HUDEP-2 (cell line): Measurements from ENCODE around the gene ACYP1.

Experiments used
- DNase-seq, 76 experiments: peaks; one replicate each; lab custom pipeline; 2025; ENCODE audit not compliant: unreplicated experiment in 76 of 76; lab: John Stamatoyannopoulos, UW

Gene ACYP1

GRCh38 chr14:75063491-75064204, at the start of gene ACYP1:
Gene ACYP1 (minus strand): TSS chr14:75064024. CDS start chr14:75063553, 471 bp downstream.
- DNase-seq, result peak in 75 of 76 experiments; percentile 23 to 95 (median 87)

- no peak for DNase-seq
These were observed 46.1 kb upstream of the ACYP1 start for GRCh38 chr14:75109877-75110276.

- DNase-seq, result no peak
These were observed 43.4 kb upstream of the ACYP1 start for GRCh38 chr14:75107186-75107585.

- no peak for DNase-seq
These were observed 37.7 kb upstream of the ACYP1 start for GRCh38 chr14:75101491-75101890.

GRCh38 chr14:75098682-75099081, 34.9 kb upstream of the ACYP1 start:
- DNase-seq, result no peak

- DNase-seq, result no peak
These were observed 34.4 kb upstream of the ACYP1 start for GRCh38 chr14:75098212-75098611.

- DNase-seq, result no peak
These were observed 33.1 kb upstream of the ACYP1 start for GRCh38 chr14:75096959-75097358.

GRCh38 chr14:75095690-75096089, 31.9 kb upstream of the ACYP1 start:
- DNase-seq, result no peak

- no peak for DNase-seq
These were observed 31.1 kb upstream of the ACYP1 start for GRCh38 chr14:75094896-75095295.

GRCh38 chr14:75092698-75093097, 28.9 kb upstream of the ACYP1 start:
- no peak for DNase-seq

- no peak for DNase-seq
These were observed 27.4 kb upstream of the ACYP1 start for GRCh38 chr14:75091251-75091650.

GRCh38 chr14:75090353-75090752, 26.5 kb upstream of the ACYP1 start:
- no peak for DNase-seq

- DNase-seq, result peak in 40 of 76 experiments; percentile 3 to 59 (median 26)
These were observed 24.9 kb upstream of the ACYP1 start for GRCh38 chr14:75088566-75089373.

GRCh38 chr14:75088153-75088552, 24.3 kb upstream of the ACYP1 start:
- DNase-seq, result no peak

GRCh38 chr14:75084513-75084912, 20.7 kb upstream of the ACYP1 start:
- no peak for DNase-seq

- no peak for DNase-seq
These were observed 19.4 kb upstream of the ACYP1 start for GRCh38 chr14:75083271-75083670.

GRCh38 chr14:75081660-75082229, 17.9 kb upstream of the ACYP1 start:
- no peak for DNase-seq

GRCh38 chr14:75079521-75079920, 15.7 kb upstream of the ACYP1 start:
- no peak for DNase-seq

GRCh38 chr14:75077794-75078193, 14.0 kb upstream of the ACYP1 start:
- DNase-seq, result no peak

- peak in 16 of 76 experiments; percentile 6 to 64 (median 40) for DNase-seq
These were observed 6.6 kb upstream of the ACYP1 start for GRCh38 chr14:75070383-75070782.

- no peak for DNase-seq
These were observed 6.0 kb upstream of the ACYP1 start for GRCh38 chr14:75069811-75070145.
